ENCODE data around the gene MBD3L3.

GRCh38 chr19:7069904-7070226 lies 11.4 kb upstream of the MBD3L3 start:
- TF ChIP-seq EZH2phosphoT487 (IDR thresholded peaks at IDR 0.05; ENCODE audit: unreplicated experiment) = no peak
- TF ChIP-seq CTCF (conservative IDR thresholded peaks at IDR 0.05; ENCODE audit: low read depth in 2 of 2) = no peak
- TF ChIP-seq, protein P1, sequence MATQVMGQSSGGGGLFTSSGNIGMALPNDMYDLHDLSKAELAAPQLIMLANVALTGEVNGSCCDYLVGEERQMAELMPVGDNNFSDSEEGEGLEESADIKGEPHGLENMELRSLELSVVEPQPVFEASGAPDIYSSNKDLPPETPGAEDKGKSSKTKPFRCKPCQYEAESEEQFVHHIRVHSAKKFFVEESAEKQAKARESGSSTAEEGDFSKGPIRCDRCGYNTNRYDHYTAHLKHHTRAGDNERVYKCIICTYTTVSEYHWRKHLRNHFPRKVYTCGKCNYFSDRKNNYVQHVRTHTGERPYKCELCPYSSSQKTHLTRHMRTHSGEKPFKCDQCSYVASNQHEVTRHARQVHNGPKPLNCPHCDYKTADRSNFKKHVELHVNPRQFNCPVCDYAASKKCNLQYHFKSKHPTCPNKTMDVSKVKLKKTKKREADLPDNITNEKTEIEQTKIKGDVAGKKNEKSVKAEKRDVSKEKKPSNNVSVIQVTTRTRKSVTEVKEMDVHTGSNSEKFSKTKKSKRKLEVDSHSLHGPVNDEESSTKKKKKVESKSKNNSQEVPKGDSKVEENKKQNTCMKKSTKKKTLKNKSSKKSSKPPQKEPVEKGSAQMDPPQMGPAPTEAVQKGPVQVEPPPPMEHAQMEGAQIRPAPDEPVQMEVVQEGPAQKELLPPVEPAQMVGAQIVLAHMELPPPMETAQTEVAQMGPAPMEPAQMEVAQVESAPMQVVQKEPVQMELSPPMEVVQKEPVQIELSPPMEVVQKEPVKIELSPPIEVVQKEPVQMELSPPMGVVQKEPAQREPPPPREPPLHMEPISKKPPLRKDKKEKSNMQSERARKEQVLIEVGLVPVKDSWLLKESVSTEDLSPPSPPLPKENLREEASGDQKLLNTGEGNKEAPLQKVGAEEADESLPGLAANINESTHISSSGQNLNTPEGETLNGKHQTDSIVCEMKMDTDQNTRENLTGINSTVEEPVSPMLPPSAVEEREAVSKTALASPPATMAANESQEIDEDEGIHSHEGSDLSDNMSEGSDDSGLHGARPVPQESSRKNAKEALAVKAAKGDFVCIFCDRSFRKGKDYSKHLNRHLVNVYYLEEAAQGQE (IDR thresholded peaks at IDR 0.05; ENCODE audit: unreplicated experiment) = no peak
